Karpas-422 (cell line): Measurements from ENCODE around the gene MRTFA. TPM values are rescaled to one million over a fixed set of nuclear protein-coding genes. Genes with fewer than 3 reads are reported as not detected.
A peak's percentile ranks its signal among the peaks of the same experiment; 100 is the strongest.

Source experiments
- DNase-seq: peaks from one replicate; pipeline ENCODE4 v3.0.0-alpha.2; 2015
- H2AFZ ChIP-seq: fragments of 200-600 bp; sonication (generic); 2 replicates; pipeline ENCODE4 v1.6.1; 2014; ENCODE audit warnings: antibody characterized with exemption, low read length, mixed read lengths
- H3K27ac ChIP-seq: fragments of 200-600 bp; sonication (generic); 2 replicates; pipeline ENCODE4 v1.5.1; 2014; ENCODE audit warnings: mild to moderate bottlenecking, low read length, moderate library complexity
- H3K27me3 ChIP-seq: fragments of 200-600 bp; sonication (generic); 2 replicates; pipeline ENCODE4 v1.6.1; 2014; ENCODE audit warnings: low read length, mixed read lengths
- H3K36me3 ChIP-seq: fragments of 200-600 bp; sonication (generic); 2 replicates; pipeline ENCODE4 v1.6.1; 2014; ENCODE audit warnings: low read length, mixed read lengths; ENCODE audit not compliant: insufficient read depth
- H3K4me1 ChIP-seq: fragments of 200-600 bp; sonication (generic); 2 replicates; pipeline ENCODE4 v1.6.1; 2014; ENCODE audit warnings: mild to moderate bottlenecking, low read length, mixed read lengths
- H3K4me2 ChIP-seq: fragments of 200-600 bp; sonication (generic); 2 replicates; pipeline ENCODE4 v1.6.1; 2014; ENCODE audit warnings: low read length, low read depth, mild to moderate bottlenecking; ENCODE audit not compliant: poor library complexity, severe bottlenecking
- H3K4me3 ChIP-seq: fragments of 200-600 bp; sonication (generic); 2 replicates; pipeline ENCODE4 v1.5.1; 2014; ENCODE audit warnings: mild to moderate bottlenecking, antibody characterized with exemption, low read length, mixed read lengths
- H3K79me2 ChIP-seq: fragments of 200-600 bp; sonication (generic); 2 replicates; pipeline ENCODE4 v1.6.1; 2014; ENCODE audit warnings: mild to moderate bottlenecking, low read length, mixed read lengths
- H3K9ac ChIP-seq: fragments of 200-600 bp; sonication (generic); 2 replicates; pipeline ENCODE4 v1.6.0; 2014; ENCODE audit warnings: low read length
- H3K9me2 ChIP-seq: fragments of 200-600 bp; sonication (generic), shearing (Covaris generic); replicated peaks from 2 replicates; pipeline ENCODE4 v1.6.0; 2014; ENCODE audit warnings: mild to moderate bottlenecking, low read length, moderate library complexity; ENCODE audit not compliant: insufficient read depth
- H3K9me3 ChIP-seq: fragments of 300-700, 200-600 bp; sonication (generic); 2 replicates; pipeline ENCODE4 v1.6.1; 2014; ENCODE audit warnings: low read length, mixed read lengths
- H4K20me1 ChIP-seq: fragments of 200-600 bp; sonication (generic); 2 replicates; pipeline ENCODE4 v1.6.1; 2014; ENCODE audit warnings: mild to moderate bottlenecking, antibody characterized with exemption, low read length, low read depth; ENCODE audit not compliant: insufficient read depth
- total RNA-seq: library from RNA; depleted of rRNA; stranded (reverse); fragments of >200 nt; shearing (Covaris generic); gene quantifications from 2 replicates; pipeline ENCODE4 v1.2.3, GENCODE V29; 2014; ENCODE audit warnings: low replicate concordance

Gene MRTFA
- total RNA-seq, 1 experiment from 2014 or later = 37.2 TPM

DNA sequence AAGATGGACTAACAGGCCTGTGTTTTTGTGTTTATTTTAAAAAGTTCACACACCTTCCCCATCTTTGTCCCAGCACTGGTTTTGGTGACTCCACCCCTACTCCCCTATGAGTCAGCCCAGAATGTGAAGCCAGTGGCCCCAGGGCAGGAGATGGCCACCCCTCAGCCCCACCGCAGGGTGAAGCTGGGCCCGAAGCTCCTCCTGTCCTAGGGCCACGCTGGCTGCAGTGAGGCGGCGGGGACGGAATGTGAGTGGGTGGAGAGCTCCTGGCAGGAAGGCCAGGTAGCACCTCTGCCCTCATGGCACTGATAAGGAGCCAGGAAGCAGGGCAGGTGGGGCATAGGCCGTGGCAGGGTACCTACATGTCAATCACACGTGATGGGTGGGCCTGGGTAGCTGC lies 226.2 kb downstream of the MRTFA start:
- Histone ChIP-seq H3K9me3 (no peaks in the 10 kb centered on the region), H3K9me2 (no peaks in the 10 kb centered on the region), H2AFZ (no peak overlapping the region), H3K4me2 (peak overlapping the region; percentile 5), H4K20me1 (no peaks in the 10 kb centered on the region), H3K79me2 (peaks cover 4% of the 10 kb centered on the region; the same call in 1 of the 2 replicates), H3K4me1 (peaks cover 89% of the 10 kb centered on the region), H3K27ac (peak overlapping the region; percentile 100), H3K4me3 (no peak overlapping the region), H3K9ac (peak overlapping the region; percentile 21; the same call in 1 of the 2 replicates), H3K36me3 (peaks cover 27% of the 10 kb centered on the region), H3K27me3 (no peaks in the 10 kb centered on the region)
- no peak for DNase-seq

DNA sequence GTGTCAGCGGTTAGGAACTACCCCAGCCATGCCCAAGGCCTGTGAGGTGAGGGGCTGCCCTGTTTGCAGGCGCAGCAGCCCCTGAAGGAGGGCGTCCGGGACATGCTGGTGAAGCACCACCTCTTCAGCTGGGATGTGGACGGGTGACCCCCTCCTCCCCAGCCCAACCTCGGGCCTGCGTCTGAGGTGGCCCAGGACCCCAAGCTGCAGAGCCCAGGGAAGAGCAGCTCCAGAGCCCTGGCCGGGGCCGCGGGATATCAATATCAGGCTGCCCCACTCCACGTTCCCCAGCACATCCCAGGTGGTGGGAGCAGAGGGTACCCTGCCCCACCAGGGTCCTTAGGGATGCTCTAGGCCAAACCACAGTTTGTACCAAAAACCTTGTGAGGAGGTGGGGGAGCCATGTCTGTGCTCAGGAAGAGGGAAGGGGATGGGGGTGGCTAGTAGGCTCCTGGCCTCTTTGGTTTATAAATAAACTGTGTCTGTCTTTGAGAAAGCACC lies 226.9 kb downstream of the MRTFA start:
- Histone ChIP-seq H3K27me3 (no peaks in the 10 kb centered on the region), H3K9ac (peak overlapping the region; percentile 21; the same call in 1 of the 2 replicates), H3K79me2 (peaks cover 4% of the 10 kb centered on the region; the same call in 1 of the 2 replicates), H3K4me3 (no peak overlapping the region), H3K36me3 (peaks cover 31% of the 10 kb centered on the region), H3K27ac (peak overlapping the region; percentile 100), H4K20me1 (no peaks in the 10 kb centered on the region), H3K9me3 (no peaks in the 10 kb centered on the region), H3K9me2 (no peaks in the 10 kb centered on the region), H2AFZ (no peak overlapping the region), H3K4me2 (peak overlapping the region; percentile 5), H3K4me1 (peaks cover 90% of the 10 kb centered on the region)
- no peak for DNase-seq

DNA sequence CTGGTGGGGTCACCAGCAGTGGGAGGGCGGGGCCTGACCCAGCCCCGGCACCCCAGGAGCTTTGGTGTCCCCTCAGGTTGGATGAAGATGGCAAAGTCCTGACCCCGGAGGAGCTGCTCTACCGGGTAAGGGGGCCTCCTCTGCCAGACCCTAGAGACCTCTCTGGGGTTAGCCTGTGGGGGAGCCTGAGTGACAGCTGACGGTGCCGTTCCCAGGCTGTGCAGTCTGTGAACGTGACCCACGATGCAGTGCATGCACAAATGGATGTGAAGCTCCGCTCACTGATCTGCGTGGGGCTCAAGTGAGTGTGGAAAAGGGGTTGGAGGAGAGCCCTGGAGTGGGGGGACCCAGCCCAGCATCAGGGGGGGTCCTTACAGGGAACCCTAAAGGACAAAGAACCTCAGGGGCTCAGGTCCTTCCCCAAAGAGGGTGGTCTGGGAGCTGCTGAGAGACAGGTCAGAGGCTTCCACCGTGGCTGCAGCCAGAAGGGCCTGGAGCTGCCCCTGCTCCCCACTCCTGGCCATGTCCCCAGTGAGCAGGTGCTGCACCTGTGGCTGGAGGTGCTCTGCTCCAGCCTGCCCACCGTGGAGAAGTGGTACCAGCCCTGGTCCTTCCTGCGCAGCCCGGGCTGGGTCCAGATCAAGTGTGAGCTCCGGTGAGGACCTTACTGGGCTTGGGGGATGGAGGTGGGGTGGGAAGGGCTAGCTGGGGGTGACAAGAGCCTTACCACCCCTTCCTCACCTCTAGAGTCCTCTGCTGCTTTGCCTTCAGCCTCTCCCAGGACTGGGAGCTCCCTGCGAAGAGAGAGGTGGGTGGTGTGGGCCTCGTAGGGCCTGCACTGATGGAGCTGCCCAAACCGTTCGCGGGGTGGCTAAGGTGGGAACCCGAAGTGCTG lies 227.6 kb downstream of the MRTFA start:
- H3K9me2 ChIP-seq = no peaks in the 10 kb centered on the region
- H2AFZ ChIP-seq = no peak overlapping the region
- peak overlapping the region; percentile 100 for H3K27ac ChIP-seq
- H3K4me2 ChIP-seq = no peak overlapping the region
- peaks cover 36% of the 10 kb centered on the region for H3K36me3 ChIP-seq
- no peak overlapping the region for H3K4me3 ChIP-seq
- peaks cover 4% of the 10 kb centered on the region; the same call in 1 of the 2 replicates for H3K79me2 ChIP-seq
- DNase-seq = no peak
- no peaks in the 10 kb centered on the region for H3K9me3 ChIP-seq
- H3K9ac ChIP-seq = peak overlapping the region; percentile 27
- no peaks in the 10 kb centered on the region for H3K27me3 ChIP-seq
- H4K20me1 ChIP-seq = no peaks in the 10 kb centered on the region
- H3K4me1 ChIP-seq = peaks cover 90% of the 10 kb centered on the region

GRCh38 chr22:40407831-40408717 lies 228.4 kb downstream of the MRTFA start:
- DNase-seq = peak; percentile 54
- H3K27ac ChIP-seq = peak overlapping the region; percentile 100
- no peak overlapping the region for H3K4me3 ChIP-seq
- H3K4me2 ChIP-seq = no peak overlapping the region
- peak overlapping the region; percentile 27 for H3K9ac ChIP-seq
- peaks cover 4% of the 10 kb centered on the region; the same call in 1 of the 2 replicates for H3K79me2 ChIP-seq
- no peaks in the 10 kb centered on the region for H3K27me3 ChIP-seq
- H3K9me2 ChIP-seq = no peaks in the 10 kb centered on the region
- no peaks in the 10 kb centered on the region for H4K20me1 ChIP-seq
- peaks cover 90% of the 10 kb centered on the region for H3K4me1 ChIP-seq
- no peaks in the 10 kb centered on the region for H3K9me3 ChIP-seq
- no peak overlapping the region for H2AFZ ChIP-seq
- H3K36me3 ChIP-seq = peaks cover 38% of the 10 kb centered on the region

DNA sequence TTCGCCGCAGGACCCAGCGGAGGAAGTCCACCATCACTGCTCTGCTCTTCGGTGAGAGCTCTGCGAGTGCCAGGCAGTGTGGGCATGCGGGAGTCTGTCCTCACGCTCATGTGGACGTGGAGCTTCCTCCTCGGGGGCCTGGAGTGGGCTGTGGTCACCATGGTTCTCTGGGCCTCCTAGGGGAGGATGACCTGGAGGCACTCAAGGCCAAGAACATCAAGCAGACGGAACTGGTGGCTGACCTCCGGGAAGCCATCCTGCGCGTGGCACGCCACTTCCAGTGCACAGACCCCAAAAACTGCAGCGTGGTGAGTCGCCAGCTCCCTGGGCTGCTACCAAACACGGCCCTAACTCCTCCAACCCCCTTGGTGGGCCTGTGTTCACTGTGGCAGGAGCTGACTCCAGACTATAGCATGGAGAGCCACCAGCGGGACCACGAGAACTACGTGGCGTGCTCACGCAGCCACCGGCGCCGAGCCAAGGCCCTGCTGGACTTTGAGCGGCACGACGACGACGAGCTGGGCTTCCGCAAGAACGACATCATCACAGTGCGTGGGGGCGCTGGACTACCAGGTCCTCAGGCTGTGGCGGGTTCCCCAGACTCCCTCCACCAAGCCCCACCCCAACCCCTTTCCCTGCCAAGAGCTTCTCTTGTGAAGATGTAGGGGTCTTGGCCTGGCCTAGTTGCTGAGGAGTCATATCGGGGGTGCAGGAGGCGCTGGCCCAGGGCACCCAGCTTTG lies 229.3 kb downstream of the MRTFA start:
- Histone ChIP-seq H3K4me1 (peaks cover 90% of the 10 kb centered on the region), H3K9me2 (no peaks in the 10 kb centered on the region), H3K4me3 (no peak overlapping the region), H3K36me3 (peaks cover 47% of the 10 kb centered on the region), H3K27ac (peak overlapping the region; percentile 100), H3K4me2 (no peak overlapping the region), H4K20me1 (no peaks in the 10 kb centered on the region), H2AFZ (no peak overlapping the region), H3K79me2 (peaks cover 4% of the 10 kb centered on the region; the same call in 1 of the 2 replicates), H3K9ac (no peak overlapping the region), H3K9me3 (no peaks in the 10 kb centered on the region), H3K27me3 (no peaks in the 10 kb centered on the region)
- no peak for DNase-seq

- H3K36me3 ChIP-seq = peaks cover 47% of the 10 kb centered on the region
- H3K9me2 ChIP-seq = no peaks in the 10 kb centered on the region
- peak overlapping the region; percentile 38 for H3K9ac ChIP-seq
- H3K9me3 ChIP-seq = no peaks in the 10 kb centered on the region
- H3K79me2 ChIP-seq = peaks cover 6% of the 10 kb centered on the region; the same call in 1 of the 2 replicates
- H3K4me1 ChIP-seq = peaks cover 90% of the 10 kb centered on the region
- no peaks in the 10 kb centered on the region for H3K27me3 ChIP-seq
- H3K4me3 ChIP-seq = no peak overlapping the region
- H3K4me2 ChIP-seq = peak overlapping the region; percentile 8
- no peak for DNase-seq
- H2AFZ ChIP-seq = no peak overlapping the region
- no peaks in the 10 kb centered on the region for H4K20me1 ChIP-seq
- H3K27ac ChIP-seq = peak overlapping the region; percentile 98
Observed at GRCh38 chr22:40406063-40406890, 230.2 kb downstream of the MRTFA start.
